K562 (cell line): Measurements from ENCODE around the gene ASF1B. TPM values are rescaled to one million over a fixed set of nuclear protein-coding genes. Genes with fewer than 3 reads are reported as not detected.

Source experiments
- ATAC-seq: fragments of 200-7000 bp; cut with Tn5 transposase; 3 replicates; pipeline ENCODE4 v1.9.1; 2020; ENCODE audit warnings: moderate library complexity
- BruUV-seq: library from RNA; stranded (reverse); fragments of 400-500 nt; replicated peaks from 2 replicates; lab custom pipeline; 2021; lab: Mats Ljungman, UMichigan
- CTCF ChIA-PET: fragments of 300-600 bp; formaldehyde crosslinking; extraction: SDS; loops from one replicate; lab custom pipeline; 2021; ENCODE audit warnings: low intra/inter-chr PET ratio; lab: Yijun Ruan, JAX
- POLR2A ChIA-PET: fragments of 300-600, 350-650 bp; sonication (Branson Sonifier 250); formaldehyde crosslinking; extraction: SDS; loops from one replicate; lab custom pipeline; 2021; ENCODE audit warnings: antibody characterized with exemption, inconsistent platforms; lab: Yijun Ruan, JAX
- DNase-seq, 4 experiments: peaks; one replicate each; pipeline versions ENCODE4 v3.0.0 to v3.0.0-alpha.2; 2011 to 2018; ENCODE audit warnings: low spot score in 3 of 4, mixed read lengths in 3 of 4; ENCODE audit errors: extremely low read depth in 1 of 4
- FAIRE-seq: peaks from 2 replicates; lab custom pipeline; 2011; peaks lifted over from hg19 to GRCh38; lab: Jason Lieb, UNC
- H2AFZ ChIP-seq: 2 replicates; pipeline ENCODE4 v1.6.0; 2011; ENCODE audit warnings: low read depth, low read length, control low read depth, inconsistent platforms
- H3K27ac ChIP-seq: fragments of 200-600 bp; 3 replicates; pipeline ENCODE4 v1.8.0; 2011; ENCODE audit warnings: low read depth, mild to moderate bottlenecking, control low read depth, inconsistent platforms, low read length, moderate library complexity, mixed read lengths; ENCODE audit errors: extremely low read depth
- H3K27me3 ChIP-seq, 2 experiments: fragments of 300-600 bp in 1 of 2; 2 replicates in 1 of 2; 3 replicates in 1 of 2; pipeline versions ENCODE4 v1.6.0 to v1.8.0; 2011; ENCODE audit warnings: inconsistent platforms in 2 of 2, low read length in 2 of 2, mild to moderate bottlenecking in 1 of 2, mixed read lengths in 1 of 2, moderate library complexity in 1 of 2; ENCODE audit not compliant: control insufficient read depth in 2 of 2, insufficient read depth in 2 of 2
- H3K36me3 ChIP-seq: fragments of 300-600 bp; 3 replicates; pipeline ENCODE4 v1.8.0; 2011; ENCODE audit warnings: mild to moderate bottlenecking, low read length, inconsistent platforms; ENCODE audit not compliant: control insufficient read depth, insufficient read depth
- H3K4me1 ChIP-seq, 2 experiments: fragments of 200-600 bp in 1 of 2; replicated peaks in 1 of 2; 2 replicates in 1 of 2; 3 replicates in 1 of 2; pipeline versions ENCODE4 v1.5.1 to v1.8.0; 2011; ENCODE audit warnings: inconsistent platforms in 2 of 2, low read length in 2 of 2, mild to moderate bottlenecking in 1 of 2, mixed read lengths in 1 of 2, moderate library complexity in 1 of 2; ENCODE audit not compliant: control insufficient read depth in 2 of 2, insufficient read depth in 2 of 2
- H3K4me2 ChIP-seq: 2 replicates; pipeline ENCODE4 v1.6.1; 2011; ENCODE audit warnings: low read length, control low read depth, inconsistent platforms, mixed read lengths; ENCODE audit not compliant: insufficient read depth
- H3K4me3 ChIP-seq: fragments of 200-600 bp; sonication (generic), shearing (Covaris generic); 2 replicates; pipeline ENCODE4 v1.5.1; 2016; ENCODE audit warnings: control low read depth, inconsistent platforms
- H3K79me2 ChIP-seq: fragments of 200-600 bp; 3 replicates; pipeline ENCODE4 v1.8.0; 2011; ENCODE audit warnings: low read length, inconsistent platforms; ENCODE audit not compliant: control insufficient read depth, insufficient read depth
- H3K9ac ChIP-seq, 2 experiments: 2 replicates each; pipeline versions ENCODE4 v1.6.0 to v1.6.1; 2011; ENCODE audit warnings: low read depth in 2 of 2, low read length in 2 of 2, control low read depth in 1 of 2, inconsistent platforms in 1 of 2, mild to moderate bottlenecking in 1 of 2, mixed read lengths in 1 of 2; ENCODE audit not compliant: insufficient read depth in 1 of 2
- H3K9me1 ChIP-seq: one replicate; pipeline ENCODE4 v1.6.0; 2011; ENCODE audit warnings: inconsistent platforms, mild to moderate bottlenecking, low read length, moderate library complexity; ENCODE audit not compliant: control insufficient read depth, insufficient read depth
- H3K9me3 ChIP-seq: replicated peaks from 2 replicates; pipeline ENCODE4 v1.5.1; 2011; ENCODE audit warnings: low read depth, low read length, inconsistent platforms; ENCODE audit not compliant: control insufficient read depth, insufficient read depth
- H4K20me1 ChIP-seq: replicated peaks from 2 replicates; pipeline ENCODE4 v1.6.1; 2011; ENCODE audit warnings: low read length, inconsistent platforms, mixed read lengths; ENCODE audit not compliant: control insufficient read depth, insufficient read depth
- CCAR2 ChIP-seq: fragments of 200-400 bp; formaldehyde crosslinking; IDR thresholded peaks from 2 replicates; pipeline ENCODE4 v1.6.1; 2017; ENCODE audit warnings: mild to moderate bottlenecking, low read depth, low read length
- KDM1A ChIP-seq, 2 experiments: fragments of 450-650 bp; IDR thresholded peaks; 2 replicates each; pipeline ENCODE4 v1.6.1; 2016; ENCODE audit warnings: mild to moderate bottlenecking in 2 of 2
- ZFX ChIP-seq: sonication (generic); formaldehyde crosslinking; IDR thresholded peaks from 2 replicates; pipeline ENCODE4 v1.8.0; 2022; ENCODE audit warnings: mild to moderate bottlenecking, missing genetic modification reagents, moderate library complexity
- ZNF217 ChIP-seq: sonication (generic); formaldehyde crosslinking; IDR thresholded peaks from 2 replicates; pipeline ENCODE4 v1.8.0; 2022; ENCODE audit warnings: mild to moderate bottlenecking, missing genetic modification reagents
- ZNF584 ChIP-seq: fragments of 200-800 bp; sonication (Bioruptor generic); IDR thresholded peaks from 2 replicates; pipeline ENCODE4 v1.6.1; 2016; ENCODE audit warnings: low read depth, mild to moderate bottlenecking, missing genetic modification characterization, missing compliant biosample characterization
- WGBS: fragments of 100-300 bp; shearing (Covaris generic); methylation state at CpG from one replicate; pipeline ENCODE4 v1.1.6; 2016; ENCODE audit warnings: low coverage, mixed read lengths; ENCODE audit not compliant: insufficient coverage; ENCODE audit errors: missing lambda C conversion rate; 5-methylcytosine and 5-hydroxymethylcytosine counted together
- in situ Hi-C: fragments of 300-500 bp; cut with MboI; formaldehyde crosslinking; loops from 4 replicates; pipeline ENCODE4 v1.15.0; 2018; ENCODE audit warnings: inconsistent platforms, mixed read lengths
- intact Hi-C: fragments of 100-400 bp; cut with micrococcal nuclease; formaldehyde crosslinking; loops from 2 replicates; pipeline ENCODE4 v1.14.2; 2022
- polyA plus RNA-seq, 8 experiments: library from polyadenylated mRNA; depleted of rRNA in 4 of 8; stranded (reverse) in 5 of 8; unstranded in 3 of 8; fragments of >200 nt; fragmentation: Nextera tagmentation in 2 of 8; fragmentation: Illumina TruSeq in 1 of 8; extraction: Ambion mirVana in 2 of 8; extraction: Trizol in 1 of 8; gene quantifications; 2 replicates each; pipeline versions ENCODE4 v1.2.1 to v1.2.3, GENCODE V29; 2011 to 2014; ENCODE audit warnings: inconsistent platforms in 1 of 8, missing spikeins in 1 of 8
- total RNA-seq, 7 experiments: library from RNA; depleted of rRNA in 6 of 7; stranded (reverse); fragments of >200 nt in 6 of 7; fragmentation: Illumina TruSeq in 2 of 7; extraction: Trizol in 2 of 7; gene quantifications; 2 replicates each; pipeline versions ENCODE4 v1.2.1 to v1.2.3, GENCODE V29; 2011 to 2021; ENCODE audit warnings: low replicate concordance in 1 of 7
- TF ChIP-seq, protein P1 (sequence below): sonication (generic); formaldehyde crosslinking; IDR thresholded peaks from 2 replicates; pipeline ENCODE4 v1.8.0; 2023; ENCODE audit warnings: mild to moderate bottlenecking, missing genetic modification reagents
- TF ChIP-seq, protein P2 (sequence below): sonication (generic); formaldehyde crosslinking; IDR thresholded peaks from 2 replicates; pipeline ENCODE4 v1.8.0; 2022; ENCODE audit warnings: missing genetic modification reagents, mild to moderate bottlenecking, moderate library complexity, borderline replicate concordance

The ASF1B gene
- total and polyA plus RNA-seq, 9 of the 15 experiments (the other 6 are each of a cell fraction or from before 2014, with no cell fraction given) = 6.0 to 69.4 (median 53.3) TPM

DNA sequence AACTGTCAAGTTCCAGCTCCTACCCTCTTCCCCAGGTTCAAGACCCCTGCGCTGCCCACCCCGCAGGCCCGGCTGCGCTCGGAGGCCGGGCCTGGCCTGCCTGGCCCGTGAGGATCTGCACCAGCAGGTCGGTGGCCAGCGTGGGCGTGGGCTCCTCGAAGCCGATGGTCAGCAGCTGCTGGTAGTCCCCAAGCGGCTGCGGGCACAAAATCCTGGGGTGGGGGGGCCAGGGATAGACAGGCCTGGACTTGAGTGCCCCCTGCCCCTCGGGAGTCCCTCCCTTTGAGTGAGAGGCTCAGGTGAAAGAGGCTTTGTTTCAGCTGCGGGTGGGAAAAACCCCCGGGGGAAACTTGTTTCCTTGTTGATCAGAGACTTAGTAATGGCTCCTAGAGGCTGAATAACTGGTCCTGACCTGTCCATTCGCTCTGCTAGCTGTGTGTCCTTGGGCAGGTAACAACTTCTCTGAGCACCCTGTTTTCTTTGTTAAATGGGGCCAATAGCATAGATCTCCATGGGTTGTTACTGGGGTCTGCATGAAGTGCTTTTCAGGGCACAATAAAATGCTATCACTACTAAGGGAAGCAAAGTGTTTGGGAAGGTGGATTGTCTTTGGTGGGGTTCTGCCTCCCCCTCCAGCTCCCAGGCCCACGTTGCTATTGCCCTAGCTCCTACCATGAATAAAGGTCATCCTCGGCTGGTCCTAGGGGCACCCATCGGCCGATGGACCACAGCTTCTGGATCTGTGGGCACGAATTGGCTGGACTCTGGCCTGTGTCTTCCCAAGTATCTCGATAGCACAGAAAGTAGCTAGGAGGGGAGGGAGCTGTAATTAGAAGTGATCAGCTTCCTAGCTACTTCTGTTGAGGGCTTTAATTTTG is 54.4 kb downstream of the ASF1B start:
- ATAC-seq = peak; percentile 23
- peak overlapping the region; percentile 63 for H3K4me3 ChIP-seq
- no peaks in the 10 kb centered on the region for H4K20me1 ChIP-seq
- peaks cover 9% of the 10 kb centered on the region; the same call in 1 of the 3 replicates for H3K79me2 ChIP-seq
- ChIA-PET CTCF (no interaction called here), POLR2A (interaction anchor here (0.6 to 1.7 kb wide), 9 partner anchors 10 to 209 kb away, joined by 3 to 5 read pairs (median 4); partner anchors contain the start of genes ASF1B and DCAF15)
- in situ Hi-C loops (no loop called here), intact Hi-C loops (no loop called here)
- peak overlapping the region; percentile 75 for H2AFZ ChIP-seq
- 25% methylated on average over 19 of the region's 24 CpGs for WGBS
- BruUV-seq = TSS peak; percentile 60
- H3K36me3 ChIP-seq = peaks cover 8% of the 10 kb centered on the region; the same call in 1 of the 3 replicates
- peak in 2 of 4 experiments; percentile 30 to 44 for DNase-seq
- no peaks in the 10 kb centered on the region for H3K9me1 ChIP-seq
- no peaks in the 10 kb centered on the region for H3K9me3 ChIP-seq
- peak overlapping the region; percentile 65 to 92 for H3K9ac ChIP-seq
- H3K4me2 ChIP-seq = peak overlapping the region; percentile 75
- peak overlapping the region; percentile 57 for H3K27ac ChIP-seq
- FAIRE-seq = peak; percentile 64
- H3K4me1 ChIP-seq = peaks cover 13 to 30% of the 10 kb centered on the region in 2 experiments; a peak in 4 of 5 replicates
- no peaks in the 10 kb centered on the region for H3K27me3 ChIP-seq
- TF ChIP-seq, protein P1, sequence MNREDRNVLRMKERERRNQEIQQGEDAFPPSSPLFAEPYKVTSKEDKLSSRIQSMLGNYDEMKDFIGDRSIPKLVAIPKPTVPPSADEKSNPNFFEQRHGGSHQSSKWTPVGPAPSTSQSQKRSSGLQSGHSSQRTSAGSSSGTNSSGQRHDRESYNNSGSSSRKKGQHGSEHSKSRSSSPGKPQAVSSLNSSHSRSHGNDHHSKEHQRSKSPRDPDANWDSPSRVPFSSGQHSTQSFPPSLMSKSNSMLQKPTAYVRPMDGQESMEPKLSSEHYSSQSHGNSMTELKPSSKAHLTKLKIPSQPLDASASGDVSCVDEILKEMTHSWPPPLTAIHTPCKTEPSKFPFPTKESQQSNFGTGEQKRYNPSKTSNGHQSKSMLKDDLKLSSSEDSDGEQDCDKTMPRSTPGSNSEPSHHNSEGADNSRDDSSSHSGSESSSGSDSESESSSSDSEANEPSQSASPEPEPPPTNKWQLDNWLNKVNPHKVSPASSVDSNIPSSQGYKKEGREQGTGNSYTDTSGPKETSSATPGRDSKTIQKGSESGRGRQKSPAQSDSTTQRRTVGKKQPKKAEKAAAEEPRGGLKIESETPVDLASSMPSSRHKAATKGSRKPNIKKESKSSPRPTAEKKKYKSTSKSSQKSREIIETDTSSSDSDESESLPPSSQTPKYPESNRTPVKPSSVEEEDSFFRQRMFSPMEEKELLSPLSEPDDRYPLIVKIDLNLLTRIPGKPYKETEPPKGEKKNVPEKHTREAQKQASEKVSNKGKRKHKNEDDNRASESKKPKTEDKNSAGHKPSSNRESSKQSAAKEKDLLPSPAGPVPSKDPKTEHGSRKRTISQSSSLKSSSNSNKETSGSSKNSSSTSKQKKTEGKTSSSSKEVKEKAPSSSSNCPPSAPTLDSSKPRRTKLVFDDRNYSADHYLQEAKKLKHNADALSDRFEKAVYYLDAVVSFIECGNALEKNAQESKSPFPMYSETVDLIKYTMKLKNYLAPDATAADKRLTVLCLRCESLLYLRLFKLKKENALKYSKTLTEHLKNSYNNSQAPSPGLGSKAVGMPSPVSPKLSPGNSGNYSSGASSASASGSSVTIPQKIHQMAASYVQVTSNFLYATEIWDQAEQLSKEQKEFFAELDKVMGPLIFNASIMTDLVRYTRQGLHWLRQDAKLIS (CRISPR knock-in tag) = no peak
- TF ChIP-seq ZNF217 (no peak), CCAR2 (no peak), ZNF584 (CRISPR knock-in tag) (peak; percentile 75; the same call in 1 of the 2 replicates), KDM1A (IDR thresholded peaks at IDR 0.05) (0 out of 4 replicates have a peak, but pooled peaks of 1 of the 2 experiments have one; percentile 22), ZFX (CRISPR knock-in tag) (peak; percentile 51)
- TF ChIP-seq, protein P2, sequence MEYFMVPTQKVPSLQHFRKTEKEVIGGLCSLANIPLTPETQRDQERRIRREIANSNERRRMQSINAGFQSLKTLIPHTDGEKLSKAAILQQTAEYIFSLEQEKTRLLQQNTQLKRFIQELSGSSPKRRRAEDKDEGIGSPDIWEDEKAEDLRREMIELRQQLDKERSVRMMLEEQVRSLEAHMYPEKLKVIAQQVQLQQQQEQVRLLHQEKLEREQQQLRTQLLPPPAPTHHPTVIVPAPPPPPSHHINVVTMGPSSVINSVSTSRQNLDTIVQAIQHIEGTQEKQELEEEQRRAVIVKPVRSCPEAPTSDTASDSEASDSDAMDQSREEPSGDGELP (CRISPR knock-in tag) = peak; percentile 10; the same call in 1 of the 2 replicates
